Transverse colon (tissue), 4 donors: ENCODE measurements around the gene BCOR. TPM values are rescaled to one million over a fixed set of nuclear protein-coding genes. Genes with fewer than 3 reads are reported as not detected.
A peak's percentile ranks its signal among the peaks of the same experiment; 100 is the strongest.

Experiments
- DNase-seq: peaks from one replicate; pipeline ENCODE4 v3.0.0-alpha.2; 2019
- H3K27ac ChIP-seq, 4 donors: fragments of 200-600 bp; sonication (generic); 2 replicates each; pipeline ENCODE4 v1.5.1; 2016 to 2018; ENCODE audit warnings: inconsistent platforms in 4 of 4
- H3K27me3 ChIP-seq: fragments of 200-600 bp; sonication (generic); 2 replicates; pipeline ENCODE4 v1.5.1; 2017; ENCODE audit warnings: inconsistent platforms
- H3K36me3 ChIP-seq, 4 donors: fragments of 200-600 bp; sonication (generic); 2 replicates each; pipeline ENCODE4 v1.5.1; 2017 to 2019; ENCODE audit warnings: inconsistent platforms in 4 of 4
- H3K4me1 ChIP-seq, 4 donors: fragments of 200-600 bp; sonication (generic); 2 replicates each; pipeline ENCODE4 v1.5.1; 2017 to 2020; ENCODE audit warnings: inconsistent platforms in 4 of 4
- H3K4me3 ChIP-seq, 4 donors: fragments of 200-600 bp; sonication (generic); 1 replicate in 1 of 4; 2 replicates in 3 of 4; pipeline versions ENCODE4 v1.5.1 to v1.6.1; 2017 to 2019; ENCODE audit warnings: inconsistent platforms in 4 of 4
- H3K9me3 ChIP-seq, 2 donors: fragments of 200-600 bp; sonication (generic); 2 replicates each; pipeline ENCODE4 v1.5.1; 2017 to 2019; ENCODE audit warnings: inconsistent platforms in 2 of 2
- CTCF ChIP-seq, 5 experiments: fragments of 200-600 bp in 3 of 5; fragments of 450-650 bp in 2 of 5; sonication (generic) in 3 of 5; IDR thresholded peaks; 1 replicate in 2 of 5; 2 replicates in 3 of 5; pipeline ENCODE4 v1.5.1; 2016 to 2017; ENCODE audit warnings: antibody characterized with exemption in 5 of 5, inconsistent platforms in 3 of 5, mild to moderate bottlenecking in 2 of 5, moderate library complexity in 1 of 5
- EP300 ChIP-seq: sonication (generic); formaldehyde crosslinking; IDR thresholded peaks from one replicate; pipeline ENCODE4 v1.6.1; 2017; ENCODE audit warnings: antibody characterized with exemption, low read depth
- POLR2A ChIP-seq: fragments of 450-650 bp; IDR thresholded peaks from one replicate; pipeline ENCODE4 v1.6.1; 2016; ENCODE audit warnings: antibody characterized with exemption, mild to moderate bottlenecking, moderate library complexity
- POLR2AphosphoS5 ChIP-seq, 3 donors: sonication (generic); formaldehyde crosslinking; IDR thresholded peaks; one replicate each; pipeline ENCODE4 v1.6.1; 2016; ENCODE audit warnings: antibody characterized with exemption in 3 of 3
- WGBS, 2 donors: methylation state at CpG; one replicate each; pipeline ENCODE4 v1.1.5; 2018; ENCODE audit warnings: low coverage in 1 of 2; 5-methylcytosine and 5-hydroxymethylcytosine counted together
- in situ Hi-C, 4 donors: fragments of 200-750 bp; cut with MboI; loops; one replicate each; pipeline versions ENCODE4 v1.15.0 to v1.15.1; 2017; ENCODE audit warnings: low sequenced_read_pairs in 3 of 4, low pct_ligation_motif_present in 1 of 4, low pct_unique_long_range_greater_than_20kb in 1 of 4
- intact Hi-C: fragments of 100-400 bp; cut with DNase I; formaldehyde crosslinking; loops from one replicate; pipeline ENCODE4 v1.15.1; 2023; ENCODE audit warnings: low total_unique reads
- total RNA-seq, 4 donors: library from RNA; depleted of rRNA; stranded (reverse); fragments of >200 nt; gene quantifications; one replicate each; pipeline ENCODE4 v1.1.0, GENCODE V29; 2016

BCOR gene
- total RNA-seq, 4 donors from 2014 or later = 17.9 to 27.8 (median 20.4) TPM

- H3K4me1 ChIP-seq = peaks cover 0 to 4% (median 0%) of the 10 kb centered on the region in 4 donors
- no peaks in the 10 kb centered on the region for H3K27me3 ChIP-seq
- peaks cover 0 to 3% (median 0%) of the 10 kb centered on the region in 4 donors for H3K36me3 ChIP-seq
- in situ Hi-C loops (no loop called here), intact Hi-C loops (no loop called here)
- H3K4me3 ChIP-seq = no peak overlapping the region
- 80 to 83% methylated on average over 1 to 16 of the region's 16 CpGs for WGBS, 2 donors
- no peaks in the 10 kb centered on the region for H3K9me3 ChIP-seq
- TF ChIP-seq POLR2AphosphoS5 (IDR thresholded peaks at IDR 0.05) (no peak), POLR2A (no peak), EP300 (no peak), CTCF (IDR thresholded peaks at IDR 0.05) (no peak)
- no peak for DNase-seq
- no peak overlapping the region for H3K27ac ChIP-seq
Measured at GRCh38 chrX:40065296-40066046, 32.3 kb downstream of the BCOR start.

- H3K4me3 ChIP-seq = no peak overlapping the region
- intact Hi-C loops (no loop called here), in situ Hi-C loops (no loop called here)
- TF ChIP-seq EP300 = no peak
- TF ChIP-seq CTCF (IDR thresholded peaks at IDR 0.05) = no peak
- no peak for TF ChIP-seq POLR2AphosphoS5 (IDR thresholded peaks at IDR 0.05)
- no peak for DNase-seq
- no peak overlapping the region for H3K27ac ChIP-seq
- no peaks in the 10 kb centered on the region for H3K9me3 ChIP-seq
- H3K4me1 ChIP-seq = peaks cover 0 to 4% (median 0%) of the 10 kb centered on the region in 4 donors
- no peaks in the 10 kb centered on the region for H3K27me3 ChIP-seq
- no peaks in the 10 kb centered on the region for H3K36me3 ChIP-seq
- WGBS, 2 donors = 86% methylated on average over 25 of the region's 25 CpGs; no CpG with 5 or more reads in 1 of the 2 donors
Measured at GRCh38 chrX:40064055-40064597, 33.6 kb downstream of the BCOR start.

- 80% methylated on average over 7 of the region's 7 CpGs; no CpG with 5 or more reads in 1 of the 2 donors for WGBS, 2 donors
- no peaks in the 10 kb centered on the region for H3K36me3 ChIP-seq
- H3K27ac ChIP-seq = peak overlapping the region in 1 of 4 donors; percentile 36
Measured at GRCh38 chrX:40063555-40063954, 34.2 kb downstream of the BCOR start.

More at GRCh38 chrX:40063555-40063954, 34.2 kb downstream of the BCOR start:
- Histone ChIP-seq H3K27me3 (no peaks in the 10 kb centered on the region), H3K4me3 (no peak overlapping the region), H3K9me3 (no peaks in the 10 kb centered on the region), H3K4me1 (peaks cover 0 to 4% (median 0%) of the 10 kb centered on the region in 4 donors)
- TF ChIP-seq POLR2A = no peak
- no peak for TF ChIP-seq POLR2AphosphoS5 (IDR thresholded peaks at IDR 0.05)
- TF ChIP-seq EP300 = no peak
- no peak for TF ChIP-seq CTCF (IDR thresholded peaks at IDR 0.05)
- in situ Hi-C loops (no loop called here), intact Hi-C loops (no loop called here)
- no peak for DNase-seq
